NCI-H146 treated with DMSO at 0.1 percent for 48 hours (cell line): ENCODE measurements around the gene SCAMP2.

ENCODE experiments used
- DNase-seq: peaks from one replicate; lab custom pipeline; 2025; ENCODE audit not compliant: unreplicated experiment; lab: John Stamatoyannopoulos, UW

SCAMP2 gene

DNA sequence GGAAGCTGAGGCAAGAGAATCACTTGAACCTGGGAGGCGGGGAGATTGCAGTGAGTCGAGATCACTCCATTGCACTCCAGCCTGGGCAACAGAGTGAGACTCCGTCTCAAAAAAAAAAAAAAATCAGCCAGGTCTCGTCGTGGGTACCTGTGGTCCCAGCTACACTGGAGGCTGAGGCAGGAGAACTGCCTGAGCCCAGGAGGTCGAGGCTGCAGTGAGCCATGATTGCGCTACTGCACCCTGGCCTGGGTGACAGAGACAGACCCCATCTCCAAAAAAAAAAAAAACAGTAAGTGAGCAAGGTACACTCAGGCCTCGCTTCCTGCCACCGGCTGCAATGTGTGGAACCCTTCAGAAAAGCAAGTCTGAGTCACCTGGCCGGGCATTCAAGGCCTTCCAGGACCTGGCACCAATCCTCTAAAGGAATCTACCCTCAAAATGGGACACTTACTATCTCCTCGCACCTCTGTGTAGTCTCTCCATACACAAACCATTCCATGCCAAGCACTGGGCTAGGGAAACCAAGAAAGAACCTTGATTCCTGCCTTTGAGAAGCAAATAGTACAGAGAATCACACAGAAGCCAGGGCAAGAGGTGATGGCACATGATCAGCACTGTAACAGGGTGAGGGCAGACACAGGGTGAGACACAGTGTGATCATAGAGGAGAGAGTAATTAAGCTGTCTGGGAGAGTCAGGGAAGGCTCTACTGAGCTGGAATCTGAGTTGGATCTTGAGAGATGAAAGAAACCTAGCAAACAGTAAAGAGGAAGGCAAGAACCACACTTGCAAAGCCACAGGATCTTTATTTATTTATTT, 9.7 kb downstream of the SCAMP2 start:
- no peak for DNase-seq

DNA sequence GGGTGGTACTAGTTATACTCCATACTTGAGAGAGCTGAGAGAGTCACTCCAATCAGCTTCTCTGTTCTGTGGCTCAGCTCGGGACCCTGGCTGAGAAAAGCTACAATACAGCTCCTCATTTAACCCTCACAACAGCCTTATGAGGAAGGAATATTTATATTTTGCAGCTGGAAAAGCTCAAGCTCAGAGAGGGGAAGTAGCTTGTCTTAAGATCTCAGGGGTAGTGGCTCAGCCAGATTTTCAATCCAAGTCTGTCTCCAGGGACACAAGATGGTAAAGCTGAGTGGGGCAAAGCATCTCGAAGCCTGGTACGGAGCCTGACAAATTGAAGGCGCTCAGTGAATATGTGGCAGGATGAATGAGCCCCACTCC, 14.8 kb downstream of the SCAMP2 start:
- DNase-seq = no peak

DNA sequence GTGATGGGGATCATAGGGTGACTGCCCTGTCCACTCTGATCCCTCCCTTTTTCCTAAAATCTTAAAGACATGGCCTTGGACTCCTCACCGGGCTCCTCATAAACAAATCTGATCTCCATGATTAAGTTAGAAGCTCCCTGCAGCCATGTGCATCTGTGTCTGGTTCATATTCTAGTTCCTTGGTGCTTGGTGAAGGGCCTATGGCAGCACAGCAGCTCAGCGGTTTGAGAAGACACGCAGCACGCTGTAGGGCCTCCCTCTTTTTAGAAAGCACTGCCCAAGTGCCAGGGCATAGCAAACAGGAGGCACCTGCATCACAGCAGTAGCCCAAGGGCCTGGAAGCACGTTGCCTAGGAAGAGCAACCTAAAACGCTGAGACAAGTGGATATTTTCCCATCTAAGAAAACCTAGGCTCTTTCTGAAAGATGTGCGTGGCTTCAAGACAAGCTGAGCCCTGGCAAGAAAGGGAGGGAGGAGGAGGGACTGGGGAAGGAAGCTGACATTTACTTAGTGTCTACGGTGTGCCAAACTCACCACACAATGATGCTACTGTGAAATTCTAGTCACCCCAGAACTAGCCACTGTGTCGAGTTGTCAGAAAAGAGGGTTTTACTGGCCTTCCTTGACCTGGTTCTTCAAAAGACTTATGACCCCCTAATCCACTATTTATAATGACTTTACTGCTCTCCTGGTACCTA, 15.3 kb downstream of the SCAMP2 start:
- no peak for DNase-seq

DNA sequence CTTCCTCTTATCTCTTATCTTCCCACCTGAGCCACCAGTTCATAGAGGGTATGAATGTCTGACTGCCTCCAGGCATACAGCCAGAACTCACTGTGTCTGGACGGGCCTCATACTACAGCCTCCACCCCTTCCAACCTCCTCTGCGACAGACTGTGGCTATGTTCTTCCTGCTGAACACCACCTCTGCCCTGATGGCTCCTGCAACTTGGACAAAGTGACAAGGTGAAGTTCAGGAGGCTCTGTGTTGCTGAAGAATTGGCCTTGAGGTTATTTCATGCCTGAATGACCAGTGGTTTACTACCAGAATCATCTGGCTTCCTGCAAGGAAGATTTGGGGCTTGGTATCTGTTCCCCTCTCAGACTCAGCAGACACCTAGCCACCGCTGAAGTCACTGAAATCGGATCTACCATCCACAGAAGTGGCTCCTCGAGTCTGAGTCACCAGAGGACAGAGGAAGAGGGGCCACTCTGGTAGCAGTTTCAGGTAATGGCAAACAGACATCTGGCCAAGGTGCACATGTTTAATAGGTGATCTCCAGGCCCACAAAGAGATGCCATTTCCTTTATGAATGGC, 16.0 kb downstream of the SCAMP2 start:
- no peak for DNase-seq

DNA sequence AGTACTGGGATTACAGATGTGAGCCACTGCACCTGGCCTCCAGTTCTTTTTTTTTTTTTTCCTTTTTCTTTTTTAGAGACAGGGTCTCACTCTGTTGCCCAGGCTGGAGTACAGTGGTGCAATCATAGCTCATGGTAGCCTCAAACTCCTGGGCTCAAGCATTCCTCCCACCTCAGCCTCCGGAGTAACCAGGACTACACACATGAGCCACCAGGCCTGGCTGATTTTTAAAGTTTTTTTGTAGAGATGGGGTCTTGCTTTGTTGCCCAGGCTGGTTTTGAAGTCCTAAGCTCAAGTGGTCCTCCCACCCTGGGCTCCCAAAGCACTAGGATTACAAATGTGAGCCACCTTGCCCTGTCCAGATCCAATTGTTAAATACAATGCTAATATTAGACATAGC, 16.6 kb downstream of the SCAMP2 start:
- no peak for DNase-seq

DNA sequence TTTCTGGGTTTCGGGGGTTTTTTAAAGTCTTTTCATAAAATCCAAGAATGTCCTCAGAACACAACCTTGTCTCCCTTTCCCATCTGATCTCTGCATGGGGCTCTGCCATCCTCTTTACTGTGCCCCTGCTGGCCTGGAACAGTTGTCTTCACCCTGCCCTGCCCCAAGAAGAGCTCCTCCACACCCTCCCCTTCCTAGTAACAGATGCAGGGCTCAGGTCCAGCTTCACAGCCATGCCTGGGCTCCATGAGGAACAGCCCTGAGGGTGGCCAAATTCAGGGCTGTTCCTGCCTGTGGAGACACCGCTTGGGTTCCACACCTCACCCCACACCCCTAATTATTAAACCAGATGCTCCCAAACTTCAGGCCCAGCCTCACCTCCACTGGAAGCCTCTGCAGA, 17.3 kb downstream of the SCAMP2 start:
- DNase-seq = no peak

DNA sequence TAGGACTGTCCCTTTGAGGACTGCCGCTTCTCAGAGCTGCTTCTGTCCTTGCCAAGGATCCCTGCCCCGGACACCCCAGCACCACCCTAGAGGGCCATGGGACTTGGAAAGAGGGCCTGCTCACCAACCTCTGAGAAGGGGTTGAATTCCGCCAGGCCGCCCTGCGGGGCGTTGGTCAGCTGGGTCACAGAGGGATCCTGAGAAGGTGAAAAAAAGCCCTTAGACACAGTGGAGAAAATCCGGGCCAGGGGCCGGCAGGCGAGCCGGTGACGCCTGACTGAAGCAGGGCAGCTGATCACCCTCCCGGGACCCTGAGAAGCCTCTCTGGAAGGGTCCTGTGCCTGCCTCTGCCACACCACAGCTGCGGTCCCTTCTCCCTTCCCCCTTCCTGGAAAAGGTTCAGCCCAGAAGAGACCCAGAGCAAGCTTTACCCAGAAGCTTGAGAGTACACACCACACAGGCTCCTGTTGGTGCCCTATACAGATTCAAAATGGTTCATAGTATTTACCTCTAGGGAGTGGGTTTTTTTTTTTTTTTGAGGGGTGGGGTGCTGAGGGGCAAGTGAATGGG, 18.6 kb downstream of the SCAMP2 start:
- DNase-seq = no peak

DNA sequence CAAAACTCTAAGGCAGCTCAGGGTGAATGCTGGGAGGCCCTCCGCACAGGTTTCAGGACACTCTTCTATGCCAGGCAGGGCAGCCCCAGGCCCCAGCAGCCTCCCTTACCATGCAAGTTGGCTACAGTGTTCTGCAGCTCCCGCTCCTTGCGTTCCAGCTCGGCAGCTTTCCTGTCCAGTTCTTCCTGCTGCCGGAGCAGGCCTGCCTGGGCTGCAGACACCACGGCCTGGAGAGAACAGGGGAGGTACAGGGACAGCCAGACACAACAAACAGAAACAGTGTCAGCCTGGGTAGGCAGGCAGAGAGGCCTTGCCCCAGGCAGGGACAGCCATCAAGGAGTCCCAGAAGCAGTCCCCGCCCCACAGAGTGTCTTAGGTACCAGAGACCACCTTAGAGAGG, 21.2 kb downstream of the SCAMP2 start:
- DNase-seq = no peak

DNA sequence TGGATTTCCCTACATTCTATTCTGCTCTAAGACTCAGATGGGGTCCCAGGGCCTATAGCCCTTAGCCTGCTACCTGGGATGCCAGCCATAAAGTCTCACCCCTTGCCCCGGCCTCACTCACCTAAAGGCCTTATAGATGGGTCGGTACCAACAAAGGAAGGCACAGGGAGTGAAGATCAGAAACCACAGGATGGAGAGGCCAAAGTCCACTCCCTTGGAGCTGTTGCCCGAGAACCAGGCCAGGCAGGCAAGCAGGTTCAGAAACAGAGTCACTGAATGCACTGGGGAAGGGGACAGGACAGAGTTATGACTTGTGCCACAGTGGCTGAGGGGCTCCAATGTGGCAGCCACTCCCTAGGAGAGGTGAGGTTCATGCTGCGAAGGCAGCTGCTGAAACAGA, 22.8 kb downstream of the SCAMP2 start:
- no peak for DNase-seq

DNA sequence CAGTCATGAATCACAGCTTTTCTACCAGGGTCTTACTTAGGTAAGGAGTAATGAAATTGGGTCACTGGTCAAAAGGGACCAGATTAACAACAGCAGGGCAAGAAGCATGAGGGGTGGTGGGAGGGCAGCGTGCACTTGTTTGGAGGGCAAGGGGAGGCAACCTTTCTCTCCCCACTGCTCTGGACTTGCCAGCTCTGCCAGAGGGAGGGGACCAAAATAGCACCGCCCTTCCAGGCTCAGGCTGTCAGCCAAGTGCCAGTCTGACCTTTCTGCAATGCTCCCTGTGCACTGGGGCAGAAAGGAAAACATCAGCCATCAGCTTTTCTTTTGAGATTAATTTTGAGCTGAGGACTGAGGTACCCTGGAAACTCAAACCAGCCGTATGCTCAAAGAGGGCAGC, 25.7 kb downstream of the SCAMP2 start:
- DNase-seq = no peak

DNA sequence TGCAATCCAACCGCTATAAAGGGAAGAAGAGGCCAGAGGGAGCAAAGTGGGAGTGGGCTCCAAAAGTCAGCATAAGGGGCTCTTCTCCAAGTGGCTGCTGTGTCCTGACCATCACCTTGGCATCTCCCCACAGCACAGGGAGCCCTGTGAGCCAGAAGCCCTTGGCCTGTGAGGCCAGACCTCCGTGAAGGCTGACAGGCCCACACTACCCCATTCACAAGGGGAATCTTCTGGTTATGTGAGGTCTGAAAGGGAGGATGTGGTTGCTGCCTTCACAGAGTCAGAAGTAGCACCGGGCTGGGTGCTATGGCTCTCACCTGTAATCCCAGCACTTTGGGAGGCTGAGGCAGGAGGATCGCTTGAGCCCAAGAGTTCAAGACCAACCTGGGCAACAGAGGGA, 27.6 kb downstream of the SCAMP2 start:
- DNase-seq = no peak

DNA sequence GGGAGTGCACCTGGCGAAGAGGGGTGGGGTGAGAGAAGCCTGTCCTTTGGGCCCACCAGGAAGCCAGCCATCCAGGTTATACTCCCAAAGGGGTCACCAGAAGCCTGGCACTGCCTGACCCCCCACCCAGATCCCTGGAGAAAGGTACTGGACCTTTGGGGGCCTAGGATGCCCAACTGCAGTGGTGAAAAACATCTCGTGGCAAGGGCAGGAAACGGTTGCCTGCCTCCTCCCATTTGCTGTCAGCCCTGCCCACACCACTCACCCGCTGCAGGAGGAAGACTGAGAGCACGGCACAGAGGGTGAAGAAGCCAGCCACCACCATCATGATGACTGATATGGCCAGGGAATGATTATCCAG, 28.0 kb downstream of the SCAMP2 start:
- no peak for DNase-seq

DNA sequence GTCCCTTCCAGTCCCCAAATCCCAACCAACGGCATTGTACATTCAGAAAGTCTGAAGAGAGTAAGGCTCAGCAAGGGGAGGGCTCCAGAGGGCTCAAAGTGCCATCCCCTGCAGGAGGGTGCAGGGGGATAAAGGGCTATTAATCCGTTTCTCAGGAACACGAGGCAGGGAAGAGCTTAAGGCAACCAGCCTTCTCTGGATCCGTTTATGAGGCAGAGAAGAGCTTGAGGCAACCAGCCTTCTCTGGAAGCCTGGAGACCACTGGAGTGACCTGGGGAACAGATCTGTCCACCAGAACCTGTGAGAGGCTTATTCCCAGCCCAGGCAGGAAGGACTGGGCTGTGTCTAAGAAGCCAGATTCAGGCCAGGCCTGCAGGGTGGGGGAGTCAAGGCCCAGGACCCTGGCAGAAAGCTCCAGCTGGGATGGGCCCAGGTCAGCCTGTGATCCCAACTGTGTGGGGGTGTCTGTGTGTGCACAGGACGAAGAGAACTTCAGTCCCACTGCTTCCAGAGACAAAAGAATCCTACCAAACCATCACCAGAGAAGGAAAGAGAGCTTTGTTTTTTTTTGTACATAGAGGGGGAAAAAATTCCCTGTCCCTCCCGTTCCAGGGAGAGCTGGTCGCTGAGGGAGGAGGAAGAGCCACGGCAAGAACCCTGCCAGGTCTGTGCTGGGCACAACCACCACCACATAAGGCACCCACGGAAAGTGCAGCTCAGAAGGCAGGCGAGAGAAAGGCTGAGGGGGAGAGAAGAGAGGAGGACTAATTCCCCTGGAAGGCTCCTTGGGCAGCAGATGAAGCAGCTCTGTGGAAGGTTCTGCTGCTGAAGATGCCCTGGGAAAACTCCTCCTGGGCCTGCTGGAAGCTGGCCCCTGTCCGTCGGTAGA, 28.6 kb downstream of the SCAMP2 start:
- no peak for DNase-seq

DNA sequence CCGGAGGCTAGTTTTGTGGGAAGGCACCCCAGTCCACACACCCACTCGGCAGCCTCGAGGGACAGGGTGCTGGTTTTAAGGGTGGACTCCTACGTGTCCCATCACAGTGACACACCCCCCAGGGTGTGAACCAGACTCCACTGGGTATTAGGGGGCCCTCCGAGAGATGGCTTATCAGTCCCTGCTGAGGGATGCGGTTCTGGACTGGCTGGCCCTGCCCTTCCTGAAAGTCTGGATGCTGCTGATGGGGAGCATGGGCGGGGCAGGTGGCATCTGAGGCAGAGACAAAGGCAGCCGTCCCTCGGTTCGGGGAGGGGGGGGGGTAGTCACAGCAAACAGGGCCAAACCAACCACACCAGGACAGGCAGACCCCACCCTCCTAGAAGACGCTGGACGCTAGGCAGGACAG, 29.3 kb downstream of the SCAMP2 start:
- DNase-seq = no peak

DNA sequence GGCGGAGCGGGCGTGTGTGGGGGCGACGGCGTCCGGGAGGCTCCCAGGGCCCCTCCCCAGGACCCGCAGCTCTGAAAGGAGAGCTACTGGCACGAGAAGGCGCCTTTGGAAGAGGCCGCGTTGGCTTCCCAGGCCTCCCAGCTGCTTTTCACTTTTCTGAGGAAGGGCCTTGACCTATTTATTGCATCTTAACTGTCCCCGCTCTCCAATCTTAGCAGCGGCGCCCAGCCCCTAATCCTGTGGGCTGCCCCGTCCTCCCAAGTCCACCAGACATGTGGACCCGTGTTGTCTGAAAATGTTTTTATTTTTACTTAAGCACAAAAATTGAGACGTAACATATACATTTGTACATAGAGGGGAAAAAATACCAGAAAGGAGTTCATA, 29.7 kb downstream of the SCAMP2 start:
- no peak for DNase-seq

DNA sequence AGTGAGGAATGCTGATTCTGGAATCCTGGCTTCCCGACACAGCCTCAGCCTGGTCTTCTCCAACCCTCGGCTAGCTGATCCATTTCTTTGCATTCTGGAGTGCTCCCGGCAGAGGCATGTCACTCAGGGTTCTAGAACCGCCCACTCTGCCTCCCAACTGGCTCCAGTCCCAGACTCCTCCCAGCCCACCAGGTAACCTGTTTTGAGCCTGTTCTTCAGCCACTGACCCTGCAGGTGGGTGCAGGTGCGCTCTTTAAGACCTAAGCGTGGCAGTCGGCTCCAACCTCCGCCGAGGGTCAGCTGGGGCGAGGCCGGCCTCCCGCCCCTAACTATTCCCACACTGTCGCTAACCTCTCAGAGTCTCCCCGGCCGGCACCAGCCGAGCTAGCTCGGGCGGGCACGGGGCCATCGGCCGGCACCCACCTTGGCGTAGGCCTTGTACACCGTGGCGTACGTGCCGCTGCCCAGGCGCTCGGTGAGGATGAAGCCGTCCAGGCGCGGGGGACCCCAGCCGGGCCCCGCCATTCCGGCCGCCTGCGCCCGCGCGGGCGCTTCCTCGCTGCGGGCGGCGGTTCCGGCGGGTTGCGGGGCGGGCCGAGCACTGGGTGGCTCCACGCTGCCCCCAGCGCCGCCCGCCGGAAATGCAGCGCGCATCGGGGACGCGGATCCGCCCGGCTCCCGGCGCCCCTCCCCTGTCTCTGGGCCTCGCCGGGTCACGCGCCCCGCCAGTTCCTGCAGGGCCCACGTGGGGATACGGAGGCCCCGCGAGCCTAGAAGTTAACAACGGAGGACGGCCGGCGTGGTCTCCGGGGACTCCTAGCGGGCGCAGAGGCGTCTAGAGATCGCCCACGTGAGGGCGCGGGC, 30.4 kb downstream of the SCAMP2 start, which contains the start of gene ULK3:
Gene ULK3, minus strand, starts transcription at position 576 of the 864 bp plus-strand sequence. Its CDS starts 51 bp downstream, at position 525.
- DNase-seq = peak; percentile 83

DNA sequence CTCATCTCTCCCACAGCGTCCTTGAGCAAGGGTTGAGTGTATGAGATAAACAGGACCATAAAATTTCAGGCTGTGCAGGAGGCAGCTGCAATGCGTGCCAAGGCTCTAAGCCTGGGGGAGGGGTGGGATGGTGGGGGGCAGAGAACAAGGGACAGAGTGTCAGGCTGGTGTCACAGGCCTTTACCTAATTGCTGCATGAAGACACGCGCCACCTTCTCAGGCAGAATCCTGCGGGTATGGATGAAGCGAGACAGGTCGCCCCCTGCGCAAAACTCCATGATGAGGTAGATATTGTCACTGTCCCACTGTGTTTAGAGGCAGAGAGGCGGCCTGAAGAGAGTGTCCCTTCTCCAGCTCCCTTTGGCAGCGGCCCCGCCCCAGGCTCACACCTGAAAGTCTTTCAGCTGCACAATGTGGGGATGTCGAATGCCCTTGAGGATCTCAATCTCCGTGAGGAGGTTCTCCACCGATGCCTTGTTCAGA, 31.2 kb downstream of the SCAMP2 start:
- no peak for DNase-seq

DNA sequence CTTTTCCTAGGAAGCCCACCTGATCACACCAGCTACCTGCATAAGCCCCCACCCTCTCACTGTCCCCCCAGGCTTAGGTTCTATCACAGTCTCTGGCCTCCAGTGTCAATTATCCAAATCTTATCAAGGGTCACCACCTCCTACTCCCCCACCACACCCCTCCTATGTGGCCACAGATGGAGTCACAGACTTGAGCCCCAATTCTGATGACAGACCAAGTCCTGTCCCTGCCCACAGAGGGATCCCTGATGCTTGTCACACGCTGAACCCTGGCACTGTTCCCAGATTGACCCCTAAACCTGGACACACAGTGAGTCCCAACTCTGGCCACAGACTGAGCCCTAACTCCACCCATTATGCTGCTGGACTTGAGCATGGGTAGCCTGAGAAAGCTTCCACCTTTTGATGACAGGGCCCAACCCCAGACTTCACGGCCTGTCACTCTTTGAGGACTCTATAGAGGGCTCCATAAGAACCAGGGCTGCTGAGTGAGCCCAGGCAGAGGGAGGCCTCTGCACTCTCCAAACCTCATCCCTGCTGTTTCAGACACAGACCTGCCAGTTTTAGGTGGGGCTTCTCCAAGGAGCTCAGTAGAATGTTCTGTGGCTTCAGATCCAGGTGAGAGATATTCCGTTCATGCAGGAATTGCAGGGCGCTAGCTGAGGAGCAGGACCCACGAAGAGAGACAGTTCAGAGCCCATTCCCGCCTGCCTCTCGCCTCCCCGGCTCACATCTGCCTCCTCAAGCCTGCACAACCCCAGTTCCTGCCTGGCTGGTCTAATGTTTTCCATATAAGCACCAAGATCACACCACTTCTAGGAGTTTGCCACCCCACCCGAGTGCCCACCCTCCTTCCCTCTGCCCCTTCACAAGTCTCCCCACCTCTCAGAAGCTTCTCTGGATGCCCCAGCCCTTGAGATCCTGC, 32.1 kb downstream of the SCAMP2 start:
- DNase-seq = no peak
